Measurements from ENCODE around the gene CRYGN. TPM values are rescaled to one million over a fixed set of nuclear protein-coding genes. Genes with fewer than 3 reads are reported as not detected.

The CRYGN gene
- total and polyA plus RNA-seq, 2 donors from 2014 or later, result 0.22 TPM; not detected in 1

- intact Hi-C loops (cut with DNase I), result loop anchor here (10.0 kb wide), 1 partner anchor 82 kb away; no protein-coding TSS in a partner anchor
Observed at GRCh38 chr7:151456782-151457181, 16.8 kb upstream of the CRYGN start.

GRCh38 chr7:151456276-151456675 lies 16.3 kb upstream of the CRYGN start:
- Histone ChIP-seq H3K27ac (ENCODE audit: low read depth in 2 of 2, low read length in 2 of 2) (no peak overlapping the region), H3K9me3 (ENCODE audit: control insufficient read depth in 2 of 3, insufficient read depth in 1 of 3, low read length in 3 of 3) (no peaks in the 10 kb centered on the region), H3K4me3 (ENCODE audit: low read length in 3 of 3) (no peak overlapping the region), H3K9ac (ENCODE audit: low read length in 3 of 3) (no peak overlapping the region), H3K36me3 (ENCODE audit: control insufficient read depth in 2 of 3, insufficient read depth in 3 of 3, low read length in 3 of 3) (no peaks in the 10 kb centered on the region), H3K4me1 (ENCODE audit: control insufficient read depth in 2 of 3, insufficient read depth in 2 of 3, low read depth in 1 of 3, low read length in 3 of 3) (peaks cover 0 to 23% (median 18%) of the 10 kb centered on the region in 3 donors), H3K27me3 (ENCODE audit: control insufficient read depth, insufficient read depth, low read length) (no peaks in the 10 kb centered on the region)
- intact Hi-C loops (cut with DNase I), result loop anchor here (10.0 kb wide), 1 partner anchor 81 kb away; no protein-coding TSS in a partner anchor
- FAIRE-seq (no peak), DNase-seq (peak in 1 of 5 donors; percentile 30)
- TF ChIP-seq CTCF (IDR thresholded peaks at IDR 0.05; ENCODE audit: borderline replicate concordance, extremely low read depth, insufficient read depth), result no peak

More at GRCh38 chr7:151456782-151457181, 16.8 kb upstream of the CRYGN start:
- H3K9ac ChIP-seq (ENCODE audit: low read length in 3 of 3), result no peak overlapping the region
- no peak overlapping the region for H3K27ac ChIP-seq (ENCODE audit: low read depth in 2 of 2, low read length in 2 of 2)
- H3K36me3 ChIP-seq (ENCODE audit: control insufficient read depth in 2 of 3, insufficient read depth in 3 of 3, low read length in 3 of 3), result no peaks in the 10 kb centered on the region
- DNase-seq, result no peak
- no peaks in the 10 kb centered on the region for H3K9me3 ChIP-seq (ENCODE audit: control insufficient read depth in 2 of 3, insufficient read depth in 1 of 3, low read length in 3 of 3)
- peaks cover 0 to 24% (median 18%) of the 10 kb centered on the region in 3 donors for H3K4me1 ChIP-seq (ENCODE audit: control insufficient read depth in 2 of 3, insufficient read depth in 2 of 3, low read depth in 1 of 3, low read length in 3 of 3)
- no peak for FAIRE-seq
- no peaks in the 10 kb centered on the region for H3K27me3 ChIP-seq (ENCODE audit: control insufficient read depth, insufficient read depth, low read length)
- H3K4me3 ChIP-seq (ENCODE audit: low read length in 3 of 3), result no peak overlapping the region
- TF ChIP-seq CTCF (IDR thresholded peaks at IDR 0.05; ENCODE audit: borderline replicate concordance, extremely low read depth, insufficient read depth), result no peak

- DNase-seq (no peak), FAIRE-seq (no peak)
- Histone ChIP-seq H3K36me3 (ENCODE audit: control insufficient read depth in 2 of 3, insufficient read depth in 3 of 3, low read length in 3 of 3) (no peaks in the 10 kb centered on the region), H3K4me3 (ENCODE audit: low read length in 3 of 3) (no peak overlapping the region), H3K4me1 (ENCODE audit: control insufficient read depth in 2 of 3, insufficient read depth in 2 of 3, low read depth in 1 of 3, low read length in 3 of 3) (peaks cover 0 to 17% (median 16%) of the 10 kb centered on the region in 3 donors), H3K27me3 (ENCODE audit: control insufficient read depth, insufficient read depth, low read length) (no peaks in the 10 kb centered on the region), H3K9me3 (ENCODE audit: control insufficient read depth in 2 of 3, insufficient read depth in 1 of 3, low read length in 3 of 3) (no peaks in the 10 kb centered on the region), H3K9ac (ENCODE audit: low read length in 3 of 3) (no peak overlapping the region), H3K27ac (ENCODE audit: low read depth in 2 of 2, low read length in 2 of 2) (no peak overlapping the region)
- no peak for TF ChIP-seq CTCF (IDR thresholded peaks at IDR 0.05; ENCODE audit: borderline replicate concordance, extremely low read depth, insufficient read depth)
- intact Hi-C loops (cut with DNase I), result loop anchor here (10.0 kb wide), 1 partner anchor 81 kb away; no protein-coding TSS in a partner anchor
Observed at GRCh38 chr7:151455690-151456089, 15.7 kb upstream of the CRYGN start.
